Measurements from ENCODE around the gene RFX7. TPM values are rescaled to one million over a fixed set of nuclear protein-coding genes. Genes with fewer than 3 reads are reported as not detected.

RFX7 gene
- total RNA-seq, 1 donor from 2014 or later: 51.2 TPM

DNA sequence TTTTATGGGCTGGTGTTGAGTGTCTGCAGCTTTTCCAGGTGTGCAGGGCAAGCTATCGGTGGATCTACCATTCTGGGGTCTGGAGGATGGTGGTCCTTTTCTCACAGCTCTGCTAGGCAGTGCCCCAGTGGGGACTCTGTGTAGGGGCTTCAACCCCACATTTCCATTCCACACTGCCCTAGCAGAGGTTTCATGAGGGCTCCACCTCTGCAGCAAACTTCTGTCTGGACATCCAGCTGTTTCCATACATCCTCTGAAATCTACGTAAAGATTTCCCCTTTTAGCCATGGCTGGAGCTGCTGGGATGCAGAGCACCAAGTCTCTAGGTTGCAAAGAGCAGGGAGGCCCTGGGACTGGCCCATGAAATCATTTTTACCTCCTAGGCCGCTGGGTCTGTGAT lies 11.6 kb downstream of the RFX7 start:
- H3K4me3 Mint-ChIP-seq: no peak overlapping the region
- peaks cover 64% of the 10 kb centered on the region for H3K9me3 Mint-ChIP-seq
- no peaks in the 10 kb centered on the region for H3K4me1 Mint-ChIP-seq
- H3K27ac Mint-ChIP-seq: no peak overlapping the region
- H3K36me3 Mint-ChIP-seq: peaks cover 80% of the 10 kb centered on the region
- H3K27me3 Mint-ChIP-seq (ENCODE audit: low read depth): no peaks in the 10 kb centered on the region
- no peak for DNase-seq (ENCODE audit: low spot score in 2 of 2, unreplicated experiment in 2 of 2)
- TF ChIP-seq CTCF (IDR thresholded peaks at IDR 0.05; ENCODE audit: unreplicated experiment): no peak

DNA sequence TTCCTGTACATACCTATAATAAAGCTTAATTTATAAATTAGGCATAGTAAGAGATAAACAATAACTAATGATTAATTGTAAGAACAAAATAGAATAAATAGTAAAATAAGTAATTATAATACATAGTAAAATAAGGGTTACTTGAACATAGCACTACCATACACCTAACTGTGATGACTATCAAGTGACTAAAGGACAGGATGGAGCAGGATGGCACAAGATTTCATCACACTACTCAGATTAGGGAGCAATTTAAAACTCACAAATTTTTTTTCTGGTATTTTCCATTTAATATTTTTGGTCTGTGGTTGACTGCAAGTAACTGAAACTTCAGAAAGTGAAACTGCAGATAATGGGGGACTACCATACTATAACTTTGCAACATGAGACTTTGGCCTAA lies 14.8 kb downstream of the RFX7 start:
- Mint-ChIP-seq H3K4me1 (no peaks in the 10 kb centered on the region), H3K9me3 (peaks cover 77% of the 10 kb centered on the region)

GRCh38 chr15:56228352-56228751 lies 15.3 kb downstream of the RFX7 start:
- H3K4me1 Mint-ChIP-seq: no peaks in the 10 kb centered on the region
- no peak for DNase-seq (ENCODE audit: low spot score in 2 of 2, unreplicated experiment in 2 of 2)
- H3K27ac Mint-ChIP-seq: no peak overlapping the region
- H3K4me3 Mint-ChIP-seq: no peak overlapping the region
- H3K36me3 Mint-ChIP-seq: peaks cover 84% of the 10 kb centered on the region
- no peak for TF ChIP-seq CTCF (IDR thresholded peaks at IDR 0.05; ENCODE audit: unreplicated experiment)
- peaks cover 75% of the 10 kb centered on the region for H3K9me3 Mint-ChIP-seq
- no peaks in the 10 kb centered on the region for H3K27me3 Mint-ChIP-seq (ENCODE audit: low read depth)

More for the DNA sequence above, 14.8 kb downstream of the RFX7 start:
- H3K27ac Mint-ChIP-seq: no peak overlapping the region
- no peak for DNase-seq (ENCODE audit: low spot score in 2 of 2, unreplicated experiment in 2 of 2)
- H3K36me3 Mint-ChIP-seq: peaks cover 85% of the 10 kb centered on the region
- H3K27me3 Mint-ChIP-seq (ENCODE audit: low read depth): no peaks in the 10 kb centered on the region
- H3K4me3 Mint-ChIP-seq: no peak overlapping the region
- TF ChIP-seq CTCF (IDR thresholded peaks at IDR 0.05; ENCODE audit: unreplicated experiment): no peak

- no peaks in the 10 kb centered on the region for H3K27me3 Mint-ChIP-seq (ENCODE audit: low read depth)
- H3K36me3 Mint-ChIP-seq: peaks cover 84% of the 10 kb centered on the region
- no peaks in the 10 kb centered on the region for H3K4me1 Mint-ChIP-seq
- H3K27ac Mint-ChIP-seq: no peak overlapping the region
- DNase-seq (ENCODE audit: low spot score in 2 of 2, unreplicated experiment in 2 of 2): no peak
- peaks cover 75% of the 10 kb centered on the region for H3K9me3 Mint-ChIP-seq
- no peak for TF ChIP-seq CTCF (IDR thresholded peaks at IDR 0.05; ENCODE audit: unreplicated experiment)
- H3K4me3 Mint-ChIP-seq: no peak overlapping the region
These were observed 15.9 kb downstream of the RFX7 start for GRCh38 chr15:56227780-56228179.

DNA sequence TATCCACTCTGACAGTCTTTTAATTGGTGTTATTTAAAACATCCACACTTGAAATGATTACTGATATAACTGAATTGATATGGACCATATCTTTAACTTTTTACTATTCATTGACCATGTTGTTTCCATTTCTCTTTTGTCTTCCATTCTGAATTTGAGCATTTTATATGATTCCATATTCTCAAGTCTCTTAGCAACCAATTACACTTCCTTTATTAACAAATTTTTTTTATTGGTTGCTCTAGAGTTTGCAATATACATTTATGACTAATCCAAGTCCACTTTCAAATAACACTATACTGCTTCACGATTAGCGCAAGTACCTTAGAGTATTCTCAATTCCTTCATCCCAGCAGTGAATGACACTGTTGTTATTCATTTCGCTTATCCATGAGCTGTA lies 16.4 kb downstream of the RFX7 start:
- Mint-ChIP-seq H3K27me3 (ENCODE audit: low read depth) (no peaks in the 10 kb centered on the region), H3K4me1 (no peaks in the 10 kb centered on the region), H3K27ac (no peak overlapping the region), H3K36me3 (peaks cover 84% of the 10 kb centered on the region), H3K9me3 (peaks cover 75% of the 10 kb centered on the region), H3K4me3 (no peak overlapping the region)
- no peak for DNase-seq (ENCODE audit: low spot score in 2 of 2, unreplicated experiment in 2 of 2)
- no peak for TF ChIP-seq CTCF (IDR thresholded peaks at IDR 0.05; ENCODE audit: unreplicated experiment)

- no peaks in the 10 kb centered on the region for H3K27me3 Mint-ChIP-seq (ENCODE audit: low read depth)
- no peak for TF ChIP-seq CTCF (IDR thresholded peaks at IDR 0.05; ENCODE audit: unreplicated experiment)
- H3K4me3 Mint-ChIP-seq: no peak overlapping the region
- H3K9me3 Mint-ChIP-seq: peaks cover 73% of the 10 kb centered on the region
- H3K36me3 Mint-ChIP-seq: peaks cover 81% of the 10 kb centered on the region
- no peak overlapping the region for H3K27ac Mint-ChIP-seq
- DNase-seq (ENCODE audit: low spot score in 2 of 2, unreplicated experiment in 2 of 2): no peak
- no peaks in the 10 kb centered on the region for H3K4me1 Mint-ChIP-seq
These were observed 18.2 kb downstream of the RFX7 start for GRCh38 chr15:56225520-56225919.

Measured in mesothelial cell of epicardium (in vitro differentiated cells).